Skin of body (tissue), 2 donors: ENCODE data around the gene PHF12. TPM values are rescaled to one million over a fixed set of nuclear protein-coding genes. Genes with fewer than 3 reads are reported as not detected.
"Not testable (repeated sequence)": the region's sequence is repeated elsewhere in the genome, so short reads cannot be mapped to it uniquely, and the experiment has no call there.

Source experiments
- DNase-seq: peaks from one replicate; lab custom pipeline; 2025; lab: John Stamatoyannopoulos, UW
- total RNA-seq: library from RNA; depleted of rRNA; stranded (reverse); fragments of >200 nt; gene quantifications from one replicate; pipeline ENCODE4 v1.2.3, GENCODE V29; 2014

The PHF12 gene
- total RNA-seq, 1 donor from 2014 or later: 18.6 TPM

GRCh38 chr17:28903546-28903841 lies 47.8 kb downstream of the PHF12 start:
- not testable (repeated sequence) for DNase-seq

DNA sequence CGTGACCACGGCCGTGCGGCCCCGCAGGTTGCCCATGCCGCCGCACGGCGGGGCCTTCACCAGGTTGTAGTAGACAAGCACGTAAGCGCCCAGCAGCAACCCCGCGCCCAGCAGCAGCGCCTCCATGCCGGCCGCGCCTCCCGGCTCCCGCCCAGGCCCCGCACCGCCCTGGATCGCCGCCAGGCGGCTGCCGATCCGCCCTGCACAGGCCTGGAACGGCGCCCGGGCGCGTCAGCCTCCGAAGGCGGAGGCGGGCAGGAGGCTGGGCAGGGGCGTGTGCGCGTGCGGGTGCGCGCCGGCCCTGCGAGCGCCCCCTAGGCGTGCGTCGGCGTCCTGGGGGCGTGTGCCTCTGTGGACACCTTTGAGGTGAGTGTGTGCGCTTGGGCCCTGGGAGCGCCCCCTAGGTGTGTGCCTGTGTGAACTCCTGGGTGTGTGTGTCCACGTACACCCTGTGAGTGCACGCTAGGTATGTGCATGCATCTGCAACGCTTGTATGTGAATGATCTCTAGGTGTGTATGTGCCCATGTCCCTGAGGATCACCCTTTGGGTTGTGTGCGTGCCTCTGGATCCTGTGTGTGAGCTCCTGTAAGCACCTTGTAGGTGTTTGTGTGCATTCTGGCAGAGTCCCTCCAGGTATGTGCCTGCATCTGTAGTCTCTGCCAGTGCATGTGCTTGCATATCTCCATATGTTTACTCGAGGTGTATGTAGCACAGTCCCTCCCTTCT lies 48.3 kb downstream of the PHF12 start, which contains the start of gene DHRS13:
TSS of gene DHRS13 (minus strand) at position 261 of the 727 bp plus-strand sequence. CDS start at position 126, 135 bp downstream.
- DNase-seq: peak; percentile 63

- no peak for DNase-seq
These were observed 49.2 kb downstream of the PHF12 start for GRCh38 chr17:28901866-28902818.

DNA sequence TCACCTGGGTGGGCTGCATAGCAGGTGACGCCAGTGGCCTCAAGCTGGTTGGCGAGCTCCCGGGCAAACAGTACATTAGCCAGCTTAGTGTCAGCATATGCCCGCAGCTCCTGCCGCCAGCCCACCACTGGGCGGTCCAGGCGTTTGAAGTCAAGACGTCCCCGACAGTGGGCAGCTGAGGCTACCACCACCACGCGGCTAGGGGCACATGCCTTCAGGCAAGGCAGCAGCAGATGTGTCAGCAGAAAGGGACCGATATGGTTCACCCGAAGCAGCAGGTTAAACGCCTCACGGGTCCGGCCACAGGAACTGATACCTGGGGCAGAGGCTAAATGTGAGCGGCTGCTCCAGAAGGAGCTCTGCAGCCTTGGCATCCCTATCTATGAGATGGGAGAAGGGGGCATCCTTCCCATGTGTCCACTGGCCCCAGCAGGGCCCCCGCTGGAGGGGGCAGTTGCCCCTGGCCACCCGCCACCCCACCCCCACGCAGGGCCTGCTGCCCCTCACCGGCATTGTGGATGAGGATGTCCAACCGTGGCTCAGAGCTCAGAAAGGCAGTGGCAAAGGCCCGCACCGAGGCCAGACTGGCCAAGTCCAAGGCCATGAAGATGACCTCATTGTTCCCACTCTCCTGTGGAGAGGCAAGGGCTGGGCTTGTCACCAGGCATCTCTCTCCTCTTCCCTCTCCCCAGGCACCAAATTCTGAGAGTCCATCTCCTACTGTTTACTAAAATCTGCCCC lies 50.2 kb downstream of the PHF12 start:
- DNase-seq: no peak

GRCh38 chr17:28899212-28899815 lies 52.0 kb downstream of the PHF12 start:
- no peak for DNase-seq

DNA sequence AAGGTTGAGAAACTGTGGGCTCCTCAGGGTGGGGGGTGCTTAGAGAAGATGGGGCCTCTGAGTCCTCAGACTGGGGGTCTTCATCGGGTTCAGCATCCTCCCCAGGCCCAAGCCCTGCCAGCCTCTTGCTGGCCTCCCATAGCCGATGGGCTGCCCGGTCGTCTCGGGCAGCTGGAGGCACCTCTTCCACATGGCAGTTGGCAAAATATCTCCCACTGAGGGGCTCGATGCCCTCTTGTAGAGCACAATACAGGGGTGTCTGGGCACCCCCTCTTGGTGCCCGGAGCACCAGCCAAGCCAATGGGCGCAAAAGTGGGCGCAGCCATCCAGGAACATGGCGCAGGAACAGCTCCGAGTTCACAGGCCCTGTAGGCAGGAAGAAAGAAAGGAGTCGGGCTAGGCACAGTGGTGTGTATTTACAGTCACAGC lies 52.8 kb downstream of the PHF12 start:
- no peak for DNase-seq

DNA sequence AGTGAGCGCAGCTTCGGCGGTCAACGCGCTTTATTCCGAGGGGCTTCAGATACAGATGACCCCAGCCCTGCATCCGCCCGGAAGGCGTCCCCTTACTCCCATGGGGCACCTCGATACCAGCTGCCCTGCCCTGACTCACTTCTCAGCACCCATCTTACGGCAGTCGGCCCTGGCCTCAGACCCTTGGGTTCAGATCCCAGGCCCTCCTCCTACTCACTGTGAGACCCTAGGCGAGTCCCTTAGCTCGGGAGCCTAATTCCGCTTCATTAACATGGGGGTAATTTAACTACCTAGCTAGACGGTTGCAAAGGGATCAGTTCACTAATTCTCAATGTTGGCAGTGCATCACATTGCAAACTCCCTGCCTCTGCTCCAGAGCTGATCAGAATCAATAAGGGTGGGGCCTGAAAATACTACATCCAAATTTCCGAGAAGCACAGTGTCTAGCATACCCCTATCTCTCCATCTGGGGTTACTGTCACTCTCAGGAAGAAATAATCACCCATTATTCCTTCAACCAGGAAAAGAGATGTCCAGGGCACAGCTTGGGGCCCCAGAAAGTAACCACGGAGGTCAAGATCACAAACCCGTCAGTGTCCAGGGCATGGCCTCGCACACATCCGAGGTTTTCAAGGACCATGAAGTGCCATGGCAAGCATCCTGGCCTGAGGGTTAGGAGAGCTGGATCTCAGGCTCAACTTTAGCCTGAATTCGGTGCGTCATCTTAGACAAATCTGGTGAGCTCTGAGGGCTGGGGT lies 53.4 kb downstream of the PHF12 start:
- DNase-seq: no peak

DNA sequence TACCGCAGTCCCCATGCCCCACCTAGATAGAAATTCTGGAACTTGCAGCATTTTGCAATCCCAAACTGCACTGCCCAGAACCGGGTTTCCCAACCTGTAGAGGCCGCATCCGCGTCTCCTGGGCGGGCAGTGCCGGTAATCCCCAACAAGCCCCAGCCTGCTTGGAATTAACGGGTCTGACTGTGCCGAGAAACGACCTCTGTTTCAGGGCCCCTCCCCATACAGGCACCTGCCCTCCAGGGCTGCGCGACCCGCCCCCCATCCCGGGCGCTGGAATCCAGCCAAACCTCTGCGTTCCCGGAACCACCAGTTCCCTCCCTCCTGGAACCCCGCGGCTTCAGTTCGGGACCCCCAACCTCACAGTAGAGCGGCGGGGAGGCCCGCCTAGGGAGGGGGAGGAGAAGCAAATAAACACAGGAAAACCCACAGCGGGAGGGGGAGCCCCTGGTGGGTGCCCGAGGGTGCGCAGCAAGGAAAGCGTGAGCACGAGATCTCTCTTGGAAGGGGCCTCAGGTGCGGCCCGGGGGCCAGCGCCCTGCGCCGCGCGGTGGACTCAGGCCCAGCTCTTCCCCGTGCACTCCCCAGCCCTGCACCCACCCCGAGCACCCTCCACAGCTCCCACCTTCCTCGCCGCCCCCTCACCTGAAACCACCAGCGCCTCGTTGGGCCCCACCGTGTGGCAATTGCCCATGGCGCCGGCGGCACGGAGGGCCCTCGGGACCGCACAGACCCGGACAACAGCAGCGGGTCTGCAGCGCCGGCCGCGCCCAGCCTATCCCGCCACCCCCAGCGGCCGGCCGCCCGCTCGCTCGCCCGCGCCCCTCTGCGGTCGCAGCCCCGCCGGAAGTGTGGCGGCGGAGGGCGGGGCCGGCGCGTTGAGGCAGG lies 54.2 kb downstream of the PHF12 start, which contains the start of gene FLOT2:
TSS of gene FLOT2 (minus strand) at position 850 of the 885 bp plus-strand sequence. CDS start at position 691, 159 bp downstream.
- DNase-seq: peak; percentile 42

GRCh38 chr17:28896491-28896883 lies 54.8 kb downstream of the PHF12 start:
- DNase-seq: no peak

DNA sequence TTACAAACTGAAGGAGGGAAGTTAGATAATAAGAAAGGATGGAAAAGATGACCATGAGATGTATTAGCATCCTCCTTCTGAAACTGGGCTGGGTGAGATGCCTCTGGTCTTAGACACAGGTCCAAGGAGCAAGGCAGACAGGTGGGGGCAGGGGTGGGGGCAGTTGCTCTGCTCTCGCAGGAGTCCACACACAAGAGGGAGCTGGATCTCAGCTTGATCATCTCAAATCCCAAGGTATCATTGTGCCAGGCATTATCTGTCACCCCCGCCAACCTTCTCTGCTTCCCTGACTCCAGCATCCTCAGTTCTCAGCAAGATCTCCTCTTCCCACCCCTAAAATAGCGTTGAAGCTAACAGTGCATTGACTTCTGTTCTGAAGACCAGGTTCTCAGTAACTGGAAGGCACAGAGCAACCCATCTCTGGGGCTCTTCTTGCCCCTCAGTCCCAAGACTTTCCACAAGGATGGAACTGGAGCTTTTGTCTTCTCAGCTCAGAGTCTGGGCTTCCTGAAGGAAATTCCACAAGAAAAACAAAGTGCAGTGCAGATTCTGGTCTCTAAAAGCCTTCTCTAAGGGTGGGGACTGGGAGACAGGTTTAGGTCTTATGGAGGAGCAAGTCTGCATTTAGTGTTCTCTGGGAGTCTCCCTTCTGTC lies 55.4 kb downstream of the PHF12 start:
- DNase-seq: no peak

- not testable (repeated sequence) for DNase-seq
These were observed 57.8 kb downstream of the PHF12 start for GRCh38 chr17:28893248-28894183.

DNA sequence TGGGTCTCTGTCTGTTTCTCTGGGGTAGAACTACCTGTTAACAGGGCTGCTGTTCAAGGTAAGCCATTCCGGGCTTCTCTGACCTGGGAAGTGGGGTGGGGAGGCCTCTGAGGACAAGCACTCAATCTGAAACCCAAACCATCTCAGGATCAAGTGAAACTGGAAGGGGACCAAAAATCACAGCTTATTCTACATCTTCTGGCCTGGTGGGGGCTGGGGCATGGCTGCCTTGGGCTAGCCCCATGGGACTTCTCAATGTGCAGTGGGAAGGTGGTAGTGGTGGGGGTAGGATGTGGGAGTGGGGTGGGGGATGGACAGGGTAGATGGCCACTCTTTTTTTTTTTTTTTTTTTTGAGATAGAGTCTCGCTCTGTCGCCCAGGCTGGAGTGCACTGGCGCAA lies 59.3 kb downstream of the PHF12 start:
- DNase-seq: no peak

GRCh38 chr17:28891201-28891600 lies 60.1 kb downstream of the PHF12 start:
- no peak for DNase-seq

DNA sequence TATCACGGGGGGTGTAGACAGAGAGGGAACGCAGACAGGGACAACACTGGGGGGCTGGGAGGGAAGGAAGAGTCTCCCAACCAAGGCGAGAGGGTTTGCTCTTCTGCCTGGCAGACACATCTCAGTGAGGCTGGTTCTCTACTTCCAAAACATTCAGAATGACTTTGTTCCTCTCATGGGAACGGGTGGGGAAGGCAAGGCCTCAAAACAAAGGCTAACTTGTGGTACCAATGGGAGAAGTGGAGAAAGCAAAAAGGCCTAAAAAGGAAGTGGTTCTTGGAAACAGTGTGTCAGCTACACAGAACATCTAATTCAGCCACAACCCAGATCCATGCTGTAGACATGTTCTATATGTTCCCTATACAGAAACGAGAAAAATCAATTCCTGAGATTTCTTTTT lies 61.3 kb downstream of the PHF12 start:
- no peak for DNase-seq

DNA sequence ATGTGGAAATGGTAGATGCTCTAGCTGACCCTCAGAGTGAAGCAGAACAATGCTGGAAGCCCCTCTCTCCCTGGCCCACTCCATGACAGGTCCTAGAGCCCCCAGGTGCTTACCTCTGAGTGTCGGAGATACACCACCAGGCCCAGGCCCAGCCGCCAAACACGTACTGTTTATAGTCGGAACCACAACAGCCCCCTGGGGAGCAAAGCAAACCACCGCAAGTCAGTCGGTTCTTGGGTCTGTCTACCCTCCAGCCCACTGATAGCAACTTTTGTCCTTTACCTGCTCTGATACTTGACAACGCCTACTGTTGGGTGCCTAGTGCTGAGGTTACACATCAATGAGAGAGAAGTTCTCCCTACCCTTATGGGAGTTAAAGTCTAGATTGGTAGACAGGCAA lies 62.5 kb downstream of the PHF12 start:
- DNase-seq: no peak

DNA sequence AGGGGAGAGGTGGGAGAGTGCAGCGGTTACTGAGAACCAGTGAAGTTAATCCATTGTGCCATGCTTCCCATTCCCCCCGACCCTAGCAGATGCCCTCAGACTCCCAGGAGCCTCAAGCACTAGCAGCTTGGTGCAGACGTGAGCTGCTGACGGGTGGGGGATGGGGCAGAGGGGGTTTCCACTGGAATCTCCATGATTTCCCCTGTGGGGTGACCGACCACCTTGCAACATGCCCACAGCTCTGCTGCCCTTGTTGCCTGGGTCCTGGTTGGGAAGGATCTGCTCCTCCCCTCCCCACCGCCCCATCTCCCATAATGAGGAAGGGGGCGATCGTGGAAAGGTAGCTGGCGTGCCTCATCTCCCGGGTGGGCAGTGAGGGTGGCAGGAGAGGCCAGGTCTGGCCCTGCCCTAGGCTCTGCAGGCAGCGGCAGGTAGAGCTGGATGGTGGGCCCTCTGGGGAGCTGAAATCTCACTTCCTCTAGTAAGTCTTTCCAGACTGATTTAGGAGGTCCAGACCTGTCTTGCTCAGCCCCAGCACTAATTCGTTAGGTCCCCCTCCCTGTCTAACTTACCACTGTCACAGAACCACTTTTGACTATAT lies 63.3 kb downstream of the PHF12 start:
- no peak for DNase-seq

- DNase-seq: no peak
These were observed 65.4 kb downstream of the PHF12 start for GRCh38 chr17:28885951-28886350.
